Activated T-helper 9 cell treated with anti-CD3 and anti-CD28 coated beads, Interleukin-2, amount 50 U/mL, for 16 hours (primary cell): ENCODE data around the gene PTPRN2.
"Not testable (repeated sequence)": the region's sequence is repeated elsewhere in the genome, so short reads cannot be mapped to it uniquely, and the experiment has no call there.

Source experiments
- DNase-seq: peaks from one replicate; pipeline ENCODE4 v3.0.0-alpha.2; 2020; ENCODE audit warnings: low read depth

PTPRN2 gene

GRCh38 chr7:157793973-157794745 is 793.5 kb downstream of the PTPRN2 start:
- DNase-seq, result no peak

DNA sequence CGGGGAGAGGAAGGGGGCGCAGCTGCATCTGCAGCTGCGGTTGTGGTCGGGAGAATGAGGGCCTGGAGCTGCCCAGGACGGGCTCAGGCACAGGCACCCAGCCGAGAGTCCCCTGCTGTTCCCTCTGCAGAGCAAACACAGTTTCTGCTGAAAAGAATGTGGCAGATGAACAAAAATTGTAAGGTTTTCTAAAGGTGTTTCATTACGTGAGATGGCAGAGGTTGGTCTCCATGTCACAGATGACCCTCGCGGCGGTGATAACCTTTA is 794.6 kb downstream of the PTPRN2 start:
- no peak for DNase-seq

DNA sequence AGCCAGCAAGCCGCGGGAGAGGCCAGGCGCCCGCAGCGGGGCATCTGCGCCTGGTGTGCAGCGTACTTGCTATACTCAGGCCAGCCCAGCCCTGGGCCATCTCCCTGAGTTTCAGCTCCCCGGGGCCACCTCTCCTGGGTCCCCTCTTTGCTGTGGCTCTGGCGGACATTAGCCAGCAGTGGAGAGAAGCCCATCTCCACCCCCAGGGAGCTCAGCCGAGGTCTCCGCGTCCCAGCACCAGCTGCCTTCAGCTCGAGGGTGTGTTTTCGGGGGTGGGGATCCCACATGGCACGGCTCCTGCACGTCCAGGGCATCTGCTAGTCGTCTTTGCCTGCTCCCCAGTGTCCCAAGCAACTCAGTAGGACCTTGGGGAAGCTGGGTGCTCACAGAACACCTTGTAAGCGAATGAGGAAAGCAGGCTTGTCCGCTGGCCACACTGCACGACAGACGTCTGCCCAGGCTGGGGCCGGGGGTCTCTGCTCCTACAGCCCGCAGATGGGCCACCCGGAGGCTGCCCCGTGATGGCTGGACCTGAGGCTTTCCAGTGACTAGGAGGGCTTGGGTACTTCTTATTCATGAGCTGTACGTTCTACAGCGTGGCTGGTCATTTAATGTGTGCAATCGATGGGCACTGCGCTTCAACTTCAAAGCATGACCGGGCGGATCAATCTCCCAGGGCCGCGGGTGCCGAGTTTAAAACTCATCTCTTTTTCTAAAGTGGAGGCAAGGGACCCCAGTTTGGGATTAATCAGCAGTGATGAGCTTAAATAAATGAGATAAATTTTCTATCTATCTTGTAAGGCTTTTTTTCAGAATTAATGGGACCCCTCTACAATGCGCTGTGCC is 795.2 kb downstream of the PTPRN2 start:
- DNase-seq, result no peak

GRCh38 chr7:157791666-157792065 is 796.0 kb downstream of the PTPRN2 start:
- DNase-seq, result no peak

DNA sequence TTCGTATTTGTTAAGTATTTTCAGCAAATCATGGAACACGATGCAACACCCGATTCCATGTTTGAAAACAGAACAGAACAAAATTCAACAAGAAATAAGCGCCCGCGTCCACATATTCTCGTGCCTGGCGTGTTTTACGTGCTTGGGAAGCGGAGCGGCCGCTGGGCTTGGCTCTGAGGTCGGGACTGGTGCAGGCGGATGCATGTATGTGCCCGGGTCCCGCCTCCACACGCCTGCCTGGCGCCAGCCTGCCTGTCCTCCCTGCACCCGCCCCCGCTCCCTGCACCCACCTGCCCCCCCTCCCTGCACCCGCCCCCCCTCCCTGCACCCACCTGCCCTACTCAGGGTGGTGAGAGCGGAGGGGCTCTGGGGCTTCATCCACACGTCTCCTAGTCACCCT is 796.4 kb downstream of the PTPRN2 start:
- no peak for DNase-seq

GRCh38 chr7:157789942-157790341 is 797.7 kb downstream of the PTPRN2 start:
- DNase-seq, result no peak

DNA sequence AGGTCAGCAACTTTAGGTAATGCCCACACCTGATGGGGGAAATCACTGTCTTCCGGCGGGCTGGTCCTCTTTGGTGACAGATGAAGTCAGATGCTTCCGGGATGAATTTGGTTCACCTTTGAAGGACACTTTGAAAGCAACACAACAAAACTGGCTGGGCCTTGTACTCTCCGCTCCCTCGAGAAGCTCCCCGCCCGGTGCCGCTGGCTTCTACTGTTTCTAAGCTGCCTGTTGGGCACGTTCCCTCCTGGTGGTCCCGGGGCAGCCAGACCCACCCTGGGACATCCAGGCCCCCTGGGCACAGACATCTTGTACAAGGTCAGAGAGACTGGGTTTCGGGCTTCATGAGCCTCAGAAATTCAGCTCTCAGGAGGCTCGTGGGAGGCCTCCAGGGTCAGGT is 798.5 kb downstream of the PTPRN2 start:
- DNase-seq, result no peak

DNA sequence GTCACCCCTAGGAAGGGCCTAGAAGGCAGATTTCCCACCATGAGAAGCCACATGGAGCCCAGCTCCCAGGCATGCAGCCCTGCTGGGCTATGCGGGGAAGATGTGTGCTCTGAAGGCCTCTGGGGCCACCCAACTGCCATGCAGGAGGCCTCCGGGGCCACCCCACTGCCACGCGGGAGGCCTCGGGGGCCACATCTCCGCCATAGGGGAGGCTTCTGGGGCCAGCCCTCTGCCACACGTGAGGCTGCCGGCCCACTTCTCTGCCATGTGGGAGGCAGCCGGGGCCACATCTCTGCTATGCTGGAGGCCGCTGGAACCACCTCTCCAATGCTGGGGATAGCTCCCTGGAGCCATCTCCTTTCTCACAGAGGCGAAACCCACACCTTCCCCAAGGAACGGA is 799.0 kb downstream of the PTPRN2 start:
- DNase-seq, result no peak

GRCh38 chr7:157787275-157787701 is 800.3 kb downstream of the PTPRN2 start:
- DNase-seq, result no peak

GRCh38 chr7:157786375-157787274 is 801.0 kb downstream of the PTPRN2 start:
- DNase-seq, result no peak

DNA sequence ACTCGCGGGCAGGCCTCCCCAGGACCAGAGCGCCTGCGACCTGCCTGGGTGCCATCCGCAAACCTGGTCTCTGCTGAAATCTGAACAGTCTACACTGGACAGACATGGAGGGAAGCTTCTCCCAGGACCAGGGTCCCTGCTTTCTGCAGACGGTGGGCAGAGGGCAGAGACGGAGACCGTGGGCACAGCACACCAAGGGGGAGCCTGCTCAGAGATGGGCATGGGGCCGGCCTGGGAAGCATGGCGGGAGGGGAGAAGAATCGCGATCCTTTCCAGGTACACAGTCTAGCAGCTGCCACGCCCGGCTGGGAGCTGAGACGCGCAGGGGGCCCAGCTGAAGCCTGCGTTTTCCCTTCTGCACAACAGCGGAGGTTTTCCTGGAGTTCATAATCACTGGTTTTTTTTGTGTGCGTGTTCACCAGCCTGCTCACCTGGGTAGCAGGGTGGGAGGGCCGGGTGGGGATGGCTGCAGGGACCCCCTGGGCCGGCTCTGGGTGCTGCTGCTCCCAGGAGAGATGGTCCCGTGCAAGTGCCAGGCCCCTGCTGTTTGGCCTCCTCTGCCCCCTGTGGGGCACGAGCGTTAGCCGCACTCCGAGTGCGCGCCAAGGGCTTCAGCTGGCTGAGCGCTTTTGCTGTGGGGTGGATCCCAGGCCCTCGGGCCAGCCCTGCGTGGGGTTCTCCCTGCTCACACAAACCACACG is 802.0 kb downstream of the PTPRN2 start:
- no peak for DNase-seq

DNA sequence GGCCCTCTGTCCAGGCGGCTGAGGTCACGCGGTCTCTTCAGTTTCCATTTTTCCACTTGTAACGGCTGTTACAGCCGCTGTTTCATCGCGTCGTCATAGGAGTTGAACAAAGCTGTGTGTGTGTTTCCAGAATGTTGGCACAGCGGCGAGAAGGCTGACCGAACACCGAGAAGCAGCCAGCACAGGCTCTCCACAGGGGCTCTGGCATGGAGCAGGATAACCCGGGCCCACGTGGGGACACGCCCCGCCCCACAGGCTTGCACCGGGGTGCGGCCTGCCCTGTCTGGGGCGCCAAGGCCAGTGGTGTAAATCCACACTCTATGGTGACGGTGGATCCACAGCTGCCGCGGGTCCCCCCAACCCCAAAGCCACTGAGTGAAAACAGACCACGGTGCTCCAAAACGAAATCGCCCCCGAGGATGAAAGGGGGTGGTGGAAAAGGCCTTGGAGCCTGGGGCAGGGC is 802.6 kb downstream of the PTPRN2 start:
- no peak for DNase-seq

DNA sequence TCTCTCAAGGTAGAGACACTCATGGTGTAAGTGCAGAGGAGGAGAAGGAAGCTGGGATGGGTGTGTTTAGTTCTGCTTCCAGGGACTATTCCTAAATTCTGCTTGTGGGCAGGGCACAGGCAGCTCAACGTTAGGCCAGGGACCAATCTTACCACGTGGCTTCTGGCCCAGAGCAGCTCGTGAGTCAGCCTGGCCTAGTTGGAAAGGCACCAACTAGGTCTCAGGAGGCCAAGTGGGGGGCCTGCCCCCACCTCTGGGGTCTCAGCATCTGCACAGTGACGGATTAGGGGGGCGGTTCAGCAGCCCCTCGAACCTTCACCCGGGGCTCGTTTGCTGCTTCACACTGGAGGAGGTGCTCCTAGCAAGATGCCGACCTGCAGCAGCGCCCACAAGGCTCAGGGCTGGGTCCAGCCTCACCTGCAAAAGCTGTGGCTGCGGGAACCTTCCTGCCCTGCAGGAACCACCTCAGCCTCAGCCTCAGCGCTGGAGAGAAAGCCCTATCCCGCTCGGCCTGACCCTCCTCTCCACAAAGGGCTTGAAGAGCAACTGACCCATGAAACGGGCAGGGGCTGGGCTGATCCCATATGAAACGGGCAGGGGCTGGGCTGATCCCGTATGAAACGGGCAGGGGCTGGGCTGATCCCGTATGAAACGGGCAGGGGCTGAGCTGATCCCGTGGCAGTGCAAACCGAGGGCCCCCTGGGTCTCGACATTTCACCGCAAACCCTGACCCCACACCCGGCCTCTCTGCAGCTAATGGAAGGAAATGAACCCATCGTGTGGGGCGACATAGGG is 803.4 kb downstream of the PTPRN2 start:
- DNase-seq, result no peak

DNA sequence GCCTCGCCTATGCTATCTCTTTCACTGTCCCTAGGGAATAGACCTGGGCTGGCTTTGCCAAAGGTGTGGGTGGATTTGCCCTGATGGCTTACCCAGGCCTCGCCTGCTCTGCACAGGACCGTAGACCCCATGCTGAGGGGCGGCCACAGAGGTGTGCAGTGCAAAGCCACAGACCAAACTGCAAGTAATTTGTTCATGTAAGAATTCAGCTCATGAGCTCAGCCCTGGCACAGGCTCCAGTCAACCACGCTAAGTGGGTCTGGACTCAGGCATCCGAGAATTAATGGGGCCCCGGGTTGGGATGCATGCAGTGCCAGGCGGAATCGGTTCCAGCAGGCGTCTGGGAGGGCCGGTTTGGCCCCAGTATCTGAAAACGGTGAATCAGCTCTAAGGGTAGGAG is 805.6 kb downstream of the PTPRN2 start:
- DNase-seq, result no peak

DNA sequence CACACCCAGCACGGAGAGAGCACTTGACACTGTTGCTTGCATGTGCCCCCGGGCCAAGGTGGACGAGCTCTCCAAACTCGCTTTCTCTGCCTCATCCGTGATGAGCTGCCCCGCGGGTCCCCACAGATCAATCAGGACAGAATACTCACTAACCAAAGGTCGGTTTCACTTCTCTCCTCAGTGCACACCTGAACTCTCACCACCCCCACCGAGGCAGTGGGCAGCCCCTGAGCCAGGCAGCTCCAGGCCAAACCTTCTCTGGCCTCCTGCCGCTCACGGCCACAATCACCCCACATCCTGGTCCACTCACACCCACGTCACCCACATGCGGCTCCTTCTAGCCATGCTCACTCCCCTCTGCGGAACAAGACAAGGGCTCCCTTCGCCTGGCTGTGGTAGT is 806.9 kb downstream of the PTPRN2 start:
- DNase-seq, result no peak

- DNase-seq, result no peak
Measured at GRCh38 chr7:157780312-157780711, 807.3 kb downstream of the PTPRN2 start.

DNA sequence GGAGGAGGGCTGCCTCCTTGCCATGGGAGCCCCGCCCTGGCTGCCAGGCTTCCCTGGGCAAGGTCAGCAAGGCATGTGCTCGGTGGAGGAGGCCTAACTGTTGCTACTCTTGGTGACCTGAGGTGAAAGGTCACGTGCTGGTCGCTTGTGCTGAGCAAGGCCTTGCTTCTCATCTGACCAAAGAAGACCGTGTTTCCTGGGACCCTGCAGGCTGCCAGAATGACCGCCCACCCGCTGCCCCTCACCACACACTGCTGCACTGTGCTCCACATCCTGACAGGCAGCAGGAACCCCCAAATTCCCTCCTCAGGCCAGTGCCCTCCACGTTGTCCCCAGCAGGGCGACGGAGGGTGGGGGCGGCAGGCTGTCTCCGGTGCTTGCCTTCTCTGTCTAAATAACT is 808.4 kb downstream of the PTPRN2 start:
- DNase-seq, result no peak

DNA sequence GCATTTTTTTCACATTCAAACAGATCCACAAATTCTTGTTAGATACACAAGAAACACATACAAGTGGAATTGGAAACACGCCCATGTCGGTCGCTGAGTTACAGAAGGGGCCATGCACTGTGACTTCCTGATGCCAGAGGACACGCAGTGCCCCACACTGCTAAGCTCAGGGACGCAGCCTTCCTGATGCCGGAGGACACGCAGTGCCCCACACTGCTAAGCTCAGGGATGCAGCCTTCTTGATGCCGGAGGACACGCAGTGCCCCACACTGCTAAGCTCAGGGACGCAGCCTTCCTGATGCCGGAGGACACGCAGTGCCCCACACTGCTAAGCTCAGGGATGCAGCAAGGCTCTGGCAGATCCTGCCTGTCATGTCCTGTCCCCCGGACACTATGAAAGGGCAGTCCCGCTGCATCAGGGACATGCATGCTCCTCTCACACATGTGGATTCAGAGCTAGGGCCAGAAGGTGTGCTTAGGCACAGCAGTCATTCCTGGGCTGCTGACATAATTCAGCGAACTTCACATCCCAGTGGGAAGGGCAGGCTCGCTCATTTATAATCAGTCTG is 810.3 kb downstream of the PTPRN2 start:
- not testable (repeated sequence) for DNase-seq

DNA sequence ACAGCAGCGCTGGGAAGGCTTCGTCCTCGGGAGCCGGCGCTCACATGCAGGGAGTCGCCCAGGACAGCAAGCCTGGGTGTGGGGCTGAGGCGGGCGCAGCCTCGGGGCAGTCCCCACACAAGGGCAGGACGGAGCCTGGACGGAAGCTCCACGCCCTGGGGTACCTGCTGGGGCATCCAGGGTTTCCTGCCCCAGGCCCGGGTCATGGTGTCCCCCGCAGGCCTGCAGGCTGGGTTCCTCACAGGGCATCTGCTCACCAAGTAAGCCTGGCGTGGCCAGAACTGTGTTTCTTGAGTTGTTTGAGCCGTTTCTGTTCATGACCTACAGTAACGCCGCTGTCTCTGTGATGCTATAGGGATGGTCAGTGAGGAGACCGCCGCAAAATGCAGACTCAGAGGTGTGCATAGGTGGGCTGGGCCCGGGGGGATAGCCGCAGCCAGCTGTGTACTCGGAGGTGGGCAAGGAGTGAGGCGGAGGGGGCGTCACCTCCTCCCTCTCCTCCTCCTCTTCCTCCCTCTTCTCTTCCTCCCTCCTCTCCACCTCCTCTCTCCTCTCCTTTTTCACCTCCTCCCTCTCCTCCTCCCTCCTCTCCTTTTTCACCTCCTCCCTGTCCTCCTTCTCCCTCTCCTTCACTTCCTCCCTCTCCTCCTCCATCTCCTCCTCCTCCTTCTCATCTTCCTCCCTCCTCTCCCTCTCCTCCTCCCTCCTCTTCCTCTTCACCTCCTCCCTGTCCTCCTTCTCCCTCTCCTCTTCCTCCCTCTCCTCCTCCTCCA is 811.9 kb downstream of the PTPRN2 start:
- no peak for DNase-seq

DNA sequence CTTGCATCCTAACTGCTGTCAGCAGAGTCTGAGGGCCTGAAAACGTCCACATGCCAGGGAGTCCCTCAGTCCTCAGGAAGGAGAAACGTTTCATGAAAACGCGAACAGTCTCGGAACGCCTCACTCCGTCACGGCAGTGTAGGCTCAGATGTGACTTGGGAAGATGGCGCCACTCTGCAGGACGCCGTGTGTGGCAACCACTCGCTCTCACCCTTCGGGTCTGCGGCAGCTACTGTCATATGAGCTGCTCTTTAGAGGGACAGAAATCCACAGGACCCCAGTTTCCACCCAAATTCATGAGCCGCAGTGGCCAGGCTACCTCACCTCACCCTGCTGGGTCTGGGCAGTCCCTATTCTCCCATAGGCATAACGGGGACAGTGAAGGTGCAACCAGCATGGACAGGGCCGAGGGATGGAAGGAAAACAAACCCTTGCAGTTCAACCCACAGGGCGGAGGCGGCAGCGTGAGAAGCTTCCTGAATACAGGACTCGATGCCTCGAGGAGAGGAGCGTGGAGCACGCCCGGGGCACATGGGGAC is 812.5 kb downstream of the PTPRN2 start:
- no peak for DNase-seq
